Activated CD8-positive, alpha-beta memory T cell treated with anti-CD3 and anti-CD28 coated beads for 48 hours (primary cell): ENCODE measurements around the gene CMTR1.
A peak's percentile ranks its signal among the peaks of the same experiment; 100 is the strongest.

Source experiments
- DNase-seq, 3 experiments: peaks; one replicate each; pipeline ENCODE4 v3.0.0-alpha.2; 2020; ENCODE audit warnings: low read depth in 2 of 3, low spot score in 2 of 3

The CMTR1 gene

GRCh38 chr6:37477656-37478435 is 44.8 kb downstream of the CMTR1 start:
- DNase-seq: no peak

GRCh38 chr6:37478827-37479226 is 45.8 kb downstream of the CMTR1 start:
- no peak for DNase-seq

GRCh38 chr6:37479266-37479854 is 46.3 kb downstream of the CMTR1 start:
- DNase-seq: no peak

GRCh38 chr6:37480118-37480736 is 47.2 kb downstream of the CMTR1 start:
- no peak for DNase-seq

GRCh38 chr6:37480951-37481534 is 48.0 kb downstream of the CMTR1 start:
- no peak for DNase-seq

GRCh38 chr6:37481711-37482605 is 48.9 kb downstream of the CMTR1 start:
- DNase-seq: no peak

- no peak for DNase-seq
Measured at GRCh38 chr6:37482606-37483251, 49.7 kb downstream of the CMTR1 start.

- no peak for DNase-seq
Measured at GRCh38 chr6:37483252-37483901, 50.4 kb downstream of the CMTR1 start.

- peak in 2 of 3 experiments; percentile 47 to 58 for DNase-seq
Measured at GRCh38 chr6:37483917-37484785, 51.1 kb downstream of the CMTR1 start.

GRCh38 chr6:37484786-37485170 is 51.8 kb downstream of the CMTR1 start:
- no peak for DNase-seq

- DNase-seq: no peak
Measured at GRCh38 chr6:37485291-37485702, 52.3 kb downstream of the CMTR1 start.

- no peak for DNase-seq
Measured at GRCh38 chr6:37486121-37486839, 53.3 kb downstream of the CMTR1 start.

GRCh38 chr6:37487591-37488380 is 54.8 kb downstream of the CMTR1 start:
- no peak for DNase-seq

- no peak for DNase-seq
Measured at GRCh38 chr6:37488476-37488875, 55.5 kb downstream of the CMTR1 start.

- no peak for DNase-seq
Measured at GRCh38 chr6:37489697-37490336, 56.8 kb downstream of the CMTR1 start.

GRCh38 chr6:37490536-37491170 is 57.6 kb downstream of the CMTR1 start:
- DNase-seq: no peak
